ENCODE results near the gene TEX36. TPM values are rescaled to one million over a fixed set of nuclear protein-coding genes. Genes with fewer than 3 reads are reported as not detected.

The TEX36 gene
- total RNA-seq, 1 donor from 2014 or later, result not detected

DNA sequence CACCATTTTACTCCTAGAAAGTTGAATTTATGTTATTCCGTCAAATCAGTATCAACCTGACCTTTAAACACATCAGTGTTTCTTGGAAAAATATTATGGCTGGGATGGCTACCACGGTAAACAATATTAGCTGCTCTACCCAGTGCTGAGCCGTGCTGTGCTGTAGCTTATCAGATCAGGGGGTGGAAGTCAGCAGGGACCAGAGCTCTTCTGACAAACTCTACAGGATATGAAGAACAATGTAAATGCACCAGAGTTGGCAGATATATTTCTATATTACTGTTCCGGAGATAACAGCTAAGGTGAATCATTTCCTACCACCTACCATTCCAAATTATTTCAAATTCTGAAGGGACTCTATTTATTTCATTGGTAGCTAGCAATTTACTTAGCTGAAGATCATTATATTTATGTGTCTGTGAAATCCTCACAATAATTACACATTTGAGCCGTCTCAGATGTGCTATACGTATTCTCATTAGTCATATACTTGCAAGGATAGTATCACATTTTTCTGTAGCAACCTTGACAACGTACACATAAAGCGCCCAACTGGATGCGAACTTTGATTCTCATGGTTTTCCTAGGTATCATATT, 76.5 kb downstream of the TEX36 start:
- DNase-seq, result no peak
- intact Hi-C loops (cut with micrococcal nuclease), result no loop called here
- ATAC-seq, result no peak

Other genes with a start within 250 kb of the TEX36 start
- 9.9 TPM for gene EDRF1, start 36.5 kb upstream of the TEX36 start, total RNA-seq
- not detected for gene MMP21, start 92.7 kb upstream of the TEX36 start, total RNA-seq
- 75.2 TPM for gene UROS, start 140.1 kb upstream of the TEX36 start, total RNA-seq
- 43.4 TPM for gene BCCIP, start 140.4 kb upstream of the TEX36 start, total RNA-seq
- gene DHX32, start 198.1 kb upstream of the TEX36 start, total RNA-seq, result 48.1 TPM
- gene FANK1, start 213.4 kb upstream of the TEX36 start, total RNA-seq, result 0.35 TPM

All from left ventricle myocardium superior (tissue), 1 donor.